Dermis microvascular lymphatic vessel endothelial cell (primary cell): ENCODE measurements around the gene SETBP1. TPM values are rescaled to one million over a fixed set of nuclear protein-coding genes. Genes with fewer than 3 reads are reported as not detected.
A peak's percentile ranks its signal among the peaks of the same experiment; 100 is the strongest.
"Not testable (repeated sequence)": the region's sequence is repeated elsewhere in the genome, so short reads cannot be mapped to it uniquely, and the experiment has no call there.

ENCODE experiments used
- DNase-seq, 2 donors: peaks; one replicate each; pipeline versions ENCODE4 v3.0.0 to v3.0.0-alpha.2; 2010; ENCODE audit warnings: low read depth in 2 of 2
- total RNA-seq: library from RNA; depleted of rRNA; stranded (reverse); fragments of >200 nt; gene quantifications from 2 replicates; pipeline ENCODE4 v1.2.1, GENCODE V29; 2014

SETBP1 gene
- total RNA-seq, 1 donor from 2014 or later = 2.3 TPM

GRCh38 chr18:44704135-44704789 lies 23.6 kb downstream of the SETBP1 start:
- DNase-seq = no peak

- no peak for DNase-seq
Measured at GRCh38 chr18:44705075-44705675, 24.5 kb downstream of the SETBP1 start.

GRCh38 chr18:44708451-44709083 lies 27.9 kb downstream of the SETBP1 start:
- DNase-seq = no peak

- DNase-seq = no peak
Measured at GRCh38 chr18:44709307-44710126, 28.8 kb downstream of the SETBP1 start.

- DNase-seq = no peak
Measured at GRCh38 chr18:44710931-44711330, 30.2 kb downstream of the SETBP1 start.

- DNase-seq = no peak
Measured at GRCh38 chr18:44712025-44712424, 31.3 kb downstream of the SETBP1 start.

- DNase-seq = no peak
Measured at GRCh38 chr18:44713435-44713834, 32.7 kb downstream of the SETBP1 start.

GRCh38 chr18:44714376-44714775 lies 33.7 kb downstream of the SETBP1 start:
- DNase-seq = no peak

GRCh38 chr18:44715245-44715644 lies 34.6 kb downstream of the SETBP1 start:
- no peak for DNase-seq

GRCh38 chr18:44715842-44716241 lies 35.2 kb downstream of the SETBP1 start:
- no peak for DNase-seq

GRCh38 chr18:44716697-44717163 lies 36.0 kb downstream of the SETBP1 start:
- no peak for DNase-seq

- no peak for DNase-seq
Measured at GRCh38 chr18:44719519-44720060, 38.9 kb downstream of the SETBP1 start.

GRCh38 chr18:44721748-44722147 lies 41.1 kb downstream of the SETBP1 start:
- not testable (repeated sequence) for DNase-seq

- DNase-seq = no peak
Measured at GRCh38 chr18:44723411-44723810, 42.7 kb downstream of the SETBP1 start.

GRCh38 chr18:44724105-44724778 lies 43.6 kb downstream of the SETBP1 start:
- no peak for DNase-seq

GRCh38 chr18:44725300-44726058 lies 44.8 kb downstream of the SETBP1 start:
- DNase-seq = peak; percentile 11 to 64

GRCh38 chr18:44726059-44726421 lies 45.4 kb downstream of the SETBP1 start:
- no peak for DNase-seq

GRCh38 chr18:44727291-44727690 lies 46.6 kb downstream of the SETBP1 start:
- no peak for DNase-seq

GRCh38 chr18:44729631-44730101 lies 49.0 kb downstream of the SETBP1 start:
- DNase-seq = no peak

- DNase-seq = no peak
Measured at GRCh38 chr18:44730803-44731529, 50.3 kb downstream of the SETBP1 start.
